HepG2 (cell line): ENCODE measurements around the gene NAT14.

ENCODE experiments used
- ARNT ChIP-seq: fragments of 450-650 bp; IDR thresholded peaks from 2 replicates; pipeline ENCODE4 v1.6.1; 2017
- PRDM4 ChIP-seq: sonication (generic); formaldehyde crosslinking; IDR thresholded peaks from 2 replicates; pipeline ENCODE4 v1.9.0; 2021; ENCODE audit warnings: missing genetic modification reagents, borderline replicate concordance
- SMAD1 ChIP-seq: sonication (generic); formaldehyde crosslinking; IDR thresholded peaks from 2 replicates; pipeline ENCODE4 v1.4.0; 2020; ENCODE audit warnings: missing genetic modification reagents, low read depth, mild to moderate bottlenecking, borderline replicate concordance
- ZNF597 ChIP-seq: sonication (generic); formaldehyde crosslinking; IDR thresholded peaks from 2 replicates; pipeline ENCODE4 v1.5.0; 2020; ENCODE audit warnings: missing genetic modification reagents

DNA sequence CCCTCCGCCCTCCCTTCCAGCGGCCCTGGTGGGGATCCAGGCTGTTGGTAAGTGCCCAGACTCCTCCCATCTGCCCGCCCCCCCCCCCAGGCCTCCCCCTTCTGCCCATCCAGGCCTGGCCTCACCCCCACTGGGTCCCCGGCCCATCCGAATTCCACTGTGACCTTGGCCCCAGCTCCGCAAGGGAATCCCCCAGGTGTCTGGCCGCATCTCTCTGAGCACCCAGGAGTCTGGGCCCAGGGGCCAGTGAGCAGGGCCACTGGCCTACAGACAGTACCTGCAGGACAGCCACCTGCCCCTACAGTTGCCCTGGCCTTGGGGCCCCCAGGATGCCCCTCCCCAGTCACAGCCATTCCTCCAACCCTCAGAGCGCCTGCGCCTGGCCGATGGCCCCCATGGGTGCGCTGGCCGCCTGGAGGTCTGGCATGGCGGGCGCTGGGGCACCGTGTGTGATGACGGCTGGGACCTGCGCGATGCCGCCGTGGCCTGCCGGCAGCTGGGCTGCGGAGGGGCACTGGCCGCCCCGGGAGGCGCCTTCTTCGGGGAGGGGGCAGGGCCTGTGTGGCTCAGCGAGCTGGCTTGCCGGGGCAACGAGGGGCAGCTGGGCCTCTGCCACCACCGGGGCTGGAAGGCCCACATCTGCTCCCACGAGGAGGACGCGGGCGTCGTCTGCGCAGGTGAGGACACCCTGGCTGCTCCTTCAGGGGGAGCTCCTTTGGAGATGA lies 4.2 kb downstream of the NAT14 start:
- TF ChIP-seq ARNT: no peak
- no peak for TF ChIP-seq SMAD1
- TF ChIP-seq ZNF597: no peak
- TF ChIP-seq PRDM4 (CRISPR knock-in tag): no peak
